ENCODE measurements around the gene MIGA2. TPM values are rescaled to one million over a fixed set of nuclear protein-coding genes. Genes with fewer than 3 reads are reported as not detected.

MIGA2 gene
- total and polyA plus RNA-seq, 2 donors: 14.4 to 43.0 TPM

GRCh38 chr9:129064499-129064908, 28.1 kb downstream of the MIGA2 start:
- Histone ChIP-seq H3K27me3 (ENCODE audit: control insufficient read depth in 2 of 2, insufficient read depth in 1 of 2, low read length in 1 of 2) (no peaks in the 10 kb centered on the region), H3K27ac (ENCODE audit: low read depth in 1 of 2, low read length in 1 of 2) (no peak overlapping the region)

GRCh38 chr9:129068110-129068509, 31.7 kb downstream of the MIGA2 start:
- Histone ChIP-seq H3K9me3 (ENCODE audit: control insufficient read depth in 2 of 2, insufficient read depth in 1 of 2, low read length in 1 of 2) (peaks cover 0 to 9% of the 10 kb centered on the region in 2 donors), H3K4me3 (ENCODE audit: low read length in 2 of 2) (no peak overlapping the region), H3K27me3 (ENCODE audit: control insufficient read depth in 2 of 2, insufficient read depth in 1 of 2, low read length in 1 of 2) (no peaks in the 10 kb centered on the region), H3K27ac (ENCODE audit: low read depth in 1 of 2, low read length in 1 of 2) (peak overlapping the region in 1 of 2 donors; percentile 84), H3K4me1 (ENCODE audit: control insufficient read depth in 2 of 2, insufficient read depth in 2 of 2, low read length in 2 of 2) (peaks cover 38 to 52% of the 10 kb centered on the region in 2 donors), H3K36me3 (ENCODE audit: control insufficient read depth in 2 of 2, insufficient read depth in 2 of 2, low read length in 1 of 2) (peaks cover 46 to 47% of the 10 kb centered on the region in 2 donors)
- WGBS: 94% methylated on average over 19 of the region's 19 CpGs
- DNase-seq (ENCODE audit: low read depth in 6 of 9, low spot score in 9 of 9): no peak

More at GRCh38 chr9:129064499-129064908, 28.1 kb downstream of the MIGA2 start:
- no peak for DNase-seq (ENCODE audit: low read depth in 6 of 9, low spot score in 9 of 9)
- H3K4me3 ChIP-seq (ENCODE audit: low read length in 2 of 2): no peak overlapping the region
- WGBS: 97% methylated on average over 8 of the region's 8 CpGs
- peaks cover 60 to 61% of the 10 kb centered on the region in 2 donors for H3K36me3 ChIP-seq (ENCODE audit: control insufficient read depth in 2 of 2, insufficient read depth in 2 of 2, low read length in 1 of 2)
- H3K9me3 ChIP-seq (ENCODE audit: control insufficient read depth in 2 of 2, insufficient read depth in 1 of 2, low read length in 1 of 2): peaks cover 0 to 7% of the 10 kb centered on the region in 2 donors
- H3K4me1 ChIP-seq (ENCODE audit: control insufficient read depth in 2 of 2, insufficient read depth in 2 of 2, low read length in 2 of 2): peaks cover 18 to 20% of the 10 kb centered on the region in 2 donors

- DNase-seq (ENCODE audit: low read depth in 6 of 9, low spot score in 9 of 9): peak in 7 of 9 donors; percentile 42 to 85 (median 58)
- 28% methylated on average over 31 of the region's 31 CpGs for WGBS
- Histone ChIP-seq H3K36me3 (ENCODE audit: control insufficient read depth in 2 of 2, insufficient read depth in 2 of 2, low read length in 1 of 2) (peaks cover 37 to 38% of the 10 kb centered on the region in 2 donors), H3K4me1 (ENCODE audit: control insufficient read depth in 2 of 2, insufficient read depth in 2 of 2, low read length in 2 of 2) (peaks cover 38 to 54% of the 10 kb centered on the region in 2 donors), H3K27ac (ENCODE audit: low read depth in 1 of 2, low read length in 1 of 2) (peak overlapping the region; percentile 84), H3K27me3 (ENCODE audit: control insufficient read depth in 2 of 2, insufficient read depth in 1 of 2, low read length in 1 of 2) (no peaks in the 10 kb centered on the region), H3K9me3 (ENCODE audit: control insufficient read depth in 2 of 2, insufficient read depth in 1 of 2, low read length in 1 of 2) (peaks cover 0 to 9% of the 10 kb centered on the region in 2 donors), H3K4me3 (ENCODE audit: low read length in 2 of 2) (no peak overlapping the region)
Measured at GRCh38 chr9:129068990-129069861, 32.8 kb downstream of the MIGA2 start.

- peak in 4 of 9 donors; percentile 17 to 64 (median 38) for DNase-seq (ENCODE audit: low read depth in 6 of 9, low spot score in 9 of 9)
- peak overlapping the region; percentile 84 for H3K27ac ChIP-seq (ENCODE audit: low read depth in 1 of 2, low read length in 1 of 2)
Measured at GRCh38 chr9:129069862-129070641, 33.6 kb downstream of the MIGA2 start.

GRCh38 chr9:129070696-129071525, 34.5 kb downstream of the MIGA2 start:
- H3K27me3 ChIP-seq (ENCODE audit: control insufficient read depth in 2 of 2, insufficient read depth in 1 of 2, low read length in 1 of 2): no peaks in the 10 kb centered on the region
- H3K9me3 ChIP-seq (ENCODE audit: control insufficient read depth in 2 of 2, insufficient read depth in 1 of 2, low read length in 1 of 2): peaks cover 0 to 9% of the 10 kb centered on the region in 2 donors
- peaks cover 38 to 54% of the 10 kb centered on the region in 2 donors for H3K4me1 ChIP-seq (ENCODE audit: control insufficient read depth in 2 of 2, insufficient read depth in 2 of 2, low read length in 2 of 2)
- peak in 1 of 9 donors; percentile 21 for DNase-seq (ENCODE audit: low read depth in 6 of 9, low spot score in 9 of 9)
- peaks cover 22 to 27% of the 10 kb centered on the region in 2 donors for H3K36me3 ChIP-seq (ENCODE audit: control insufficient read depth in 2 of 2, insufficient read depth in 2 of 2, low read length in 1 of 2)
- 92% methylated on average over 21 of the region's 21 CpGs for WGBS
- no peak overlapping the region for H3K4me3 ChIP-seq (ENCODE audit: low read length in 2 of 2)
- peak overlapping the region in 1 of 2 donors; percentile 84 for H3K27ac ChIP-seq (ENCODE audit: low read depth in 1 of 2, low read length in 1 of 2)

More at GRCh38 chr9:129069862-129070641, 33.6 kb downstream of the MIGA2 start:
- H3K4me1 ChIP-seq (ENCODE audit: control insufficient read depth in 2 of 2, insufficient read depth in 2 of 2, low read length in 2 of 2): peaks cover 38 to 54% of the 10 kb centered on the region in 2 donors
- no peak overlapping the region for H3K4me3 ChIP-seq (ENCODE audit: low read length in 2 of 2)
- peaks cover 31 to 33% of the 10 kb centered on the region in 2 donors for H3K36me3 ChIP-seq (ENCODE audit: control insufficient read depth in 2 of 2, insufficient read depth in 2 of 2, low read length in 1 of 2)
- H3K9me3 ChIP-seq (ENCODE audit: control insufficient read depth in 2 of 2, insufficient read depth in 1 of 2, low read length in 1 of 2): peaks cover 0 to 9% of the 10 kb centered on the region in 2 donors
- WGBS: 83% methylated on average over 26 of the region's 26 CpGs
- no peaks in the 10 kb centered on the region for H3K27me3 ChIP-seq (ENCODE audit: control insufficient read depth in 2 of 2, insufficient read depth in 1 of 2, low read length in 1 of 2)

- Histone ChIP-seq H3K36me3 (ENCODE audit: control insufficient read depth in 2 of 2, insufficient read depth in 2 of 2, low read length in 1 of 2) (peaks cover 19 to 25% of the 10 kb centered on the region in 2 donors), H3K4me3 (ENCODE audit: low read length in 2 of 2) (no peak overlapping the region), H3K27me3 (ENCODE audit: control insufficient read depth in 2 of 2, insufficient read depth in 1 of 2, low read length in 1 of 2) (no peaks in the 10 kb centered on the region), H3K9me3 (ENCODE audit: control insufficient read depth in 2 of 2, insufficient read depth in 1 of 2, low read length in 1 of 2) (peaks cover 0 to 13% of the 10 kb centered on the region in 2 donors), H3K27ac (ENCODE audit: low read depth in 1 of 2, low read length in 1 of 2) (peak overlapping the region; percentile 50 to 84), H3K4me1 (ENCODE audit: control insufficient read depth in 2 of 2, insufficient read depth in 2 of 2, low read length in 2 of 2) (peaks cover 38 to 54% of the 10 kb centered on the region in 2 donors)
- 85% methylated on average over 10 of the region's 10 CpGs for WGBS
- peak in 8 of 9 donors; percentile 38 to 85 (median 56) for DNase-seq (ENCODE audit: low read depth in 6 of 9, low spot score in 9 of 9)
Measured at GRCh38 chr9:129071526-129072126, 35.2 kb downstream of the MIGA2 start.

GRCh38 chr9:129072171-129072570, 35.7 kb downstream of the MIGA2 start:
- Histone ChIP-seq H3K27me3 (ENCODE audit: control insufficient read depth in 2 of 2, insufficient read depth in 1 of 2, low read length in 1 of 2) (no peaks in the 10 kb centered on the region), H3K36me3 (ENCODE audit: control insufficient read depth in 2 of 2, insufficient read depth in 2 of 2, low read length in 1 of 2) (peaks cover 18 to 23% of the 10 kb centered on the region in 2 donors), H3K4me3 (ENCODE audit: low read length in 2 of 2) (no peak overlapping the region), H3K4me1 (ENCODE audit: control insufficient read depth in 2 of 2, insufficient read depth in 2 of 2, low read length in 2 of 2) (peaks cover 38 to 54% of the 10 kb centered on the region in 2 donors), H3K27ac (ENCODE audit: low read depth in 1 of 2, low read length in 1 of 2) (peak overlapping the region; percentile 36 to 84), H3K9me3 (ENCODE audit: control insufficient read depth in 2 of 2, insufficient read depth in 1 of 2, low read length in 1 of 2) (peaks cover 0 to 13% of the 10 kb centered on the region in 2 donors)
- DNase-seq (ENCODE audit: low read depth in 6 of 9, low spot score in 9 of 9): no peak
- 95% methylated on average over 9 of the region's 9 CpGs for WGBS

GRCh38 chr9:129073404-129073803, 37.0 kb downstream of the MIGA2 start:
- Histone ChIP-seq H3K36me3 (ENCODE audit: control insufficient read depth in 2 of 2, insufficient read depth in 2 of 2, low read length in 1 of 2) (peaks cover 7 to 12% of the 10 kb centered on the region in 2 donors), H3K27me3 (ENCODE audit: control insufficient read depth in 2 of 2, insufficient read depth in 1 of 2, low read length in 1 of 2) (no peaks in the 10 kb centered on the region), H3K27ac (ENCODE audit: low read depth in 1 of 2, low read length in 1 of 2) (no peak overlapping the region), H3K4me3 (ENCODE audit: low read length in 2 of 2) (no peak overlapping the region), H3K4me1 (ENCODE audit: control insufficient read depth in 2 of 2, insufficient read depth in 2 of 2, low read length in 2 of 2) (peaks cover 29 to 45% of the 10 kb centered on the region in 2 donors), H3K9me3 (ENCODE audit: control insufficient read depth in 2 of 2, insufficient read depth in 1 of 2, low read length in 1 of 2) (peaks cover 0 to 6% of the 10 kb centered on the region in 2 donors)
- 84% methylated on average over 8 of the region's 8 CpGs for WGBS
- peak in 1 of 9 donors; percentile 43 for DNase-seq (ENCODE audit: low read depth in 6 of 9, low spot score in 9 of 9)

Measured in thymus (tissue), 11 donors.